DMS153 (cell line): Measurements from ENCODE around the gene DCTD.

Experiments
- DNase-seq: peaks from one replicate; lab custom pipeline; 2025; lab: John Stamatoyannopoulos, UW

Gene DCTD

DNA sequence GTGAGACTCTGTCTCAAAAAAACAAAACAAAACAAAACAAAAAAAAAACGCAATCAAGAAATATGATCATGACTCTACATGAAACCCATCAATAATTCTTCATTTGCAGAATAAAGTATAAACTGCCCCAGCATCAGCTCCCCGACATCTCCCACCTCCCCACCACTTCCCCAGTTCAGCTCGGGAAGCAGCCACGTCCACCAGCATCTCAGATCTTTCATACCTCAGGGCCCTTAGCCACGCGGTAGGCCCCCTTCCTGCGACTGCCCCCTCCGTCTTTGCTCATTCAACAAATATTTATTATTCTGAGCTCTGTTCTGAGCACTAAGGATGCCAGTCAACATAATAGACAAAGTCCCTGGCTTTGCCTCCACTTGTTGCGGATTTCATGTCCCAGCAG lies 45.6 kb downstream of the DCTD start:
- no peak for DNase-seq

DNA sequence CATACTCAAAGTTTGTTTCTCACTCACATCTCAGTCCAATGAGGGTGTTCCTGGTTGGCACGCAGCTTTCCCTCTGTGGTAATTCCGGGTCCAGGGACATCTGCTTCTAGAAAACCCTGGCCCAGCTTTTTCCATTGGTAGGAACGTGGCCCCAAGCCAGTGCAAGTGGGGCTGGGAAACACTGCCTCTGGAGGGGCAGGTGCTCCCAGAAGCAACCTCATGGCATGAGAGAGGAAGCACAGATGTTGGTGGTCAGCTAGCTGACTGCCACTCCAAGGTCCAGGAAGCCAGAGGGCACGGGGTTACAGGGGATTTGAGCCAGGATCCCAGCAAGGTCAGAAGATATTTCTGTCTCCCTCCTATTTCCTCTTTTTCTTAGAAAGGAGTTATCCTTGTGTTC lies 47.5 kb downstream of the DCTD start:
- DNase-seq = no peak

- no peak for DNase-seq
Measured at GRCh38 chr4:182866746-182867145, 50.4 kb downstream of the DCTD start.

- no peak for DNase-seq
Measured at GRCh38 chr4:182863501-182863900, 53.7 kb downstream of the DCTD start.

- peak; percentile 70 for DNase-seq
Measured at GRCh38 chr4:182862921-182863320, 54.3 kb downstream of the DCTD start.

DNA sequence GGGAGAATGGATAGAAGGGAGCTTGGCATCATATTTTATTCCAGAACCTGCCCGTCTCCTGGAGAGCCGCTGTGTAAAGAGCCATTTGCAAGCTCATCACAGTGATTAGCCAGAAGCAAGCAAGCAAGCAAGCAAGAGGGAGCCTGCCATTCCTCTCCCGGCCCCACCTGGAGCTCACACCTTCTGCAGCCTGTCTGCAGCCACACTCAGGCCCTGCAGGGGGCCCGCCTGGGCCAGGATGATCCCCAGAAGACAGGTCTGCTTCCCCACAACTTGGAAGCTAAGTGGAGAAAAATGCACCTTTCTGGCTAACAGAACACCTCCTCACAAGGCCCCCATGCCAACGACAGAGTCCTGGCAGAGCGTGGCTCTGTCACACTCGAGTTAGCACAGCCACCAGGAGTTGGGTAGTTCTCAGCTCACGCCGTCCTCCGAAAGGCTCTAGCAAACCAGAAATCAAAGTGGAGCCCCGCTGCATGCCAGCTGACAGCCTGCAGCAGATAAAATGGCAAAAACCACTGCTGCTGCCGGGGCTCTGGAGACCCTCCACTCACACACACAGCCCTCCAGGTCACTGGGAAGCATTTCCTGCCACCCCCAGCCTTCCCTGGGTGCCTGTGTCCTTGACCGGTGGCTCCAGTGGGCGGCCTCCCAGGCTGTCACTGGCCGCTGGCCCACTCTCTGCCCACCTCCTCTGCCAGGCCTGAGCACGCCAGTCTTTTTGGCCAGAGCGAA lies 54.9 kb downstream of the DCTD start:
- DNase-seq = peak; percentile 49

DNA sequence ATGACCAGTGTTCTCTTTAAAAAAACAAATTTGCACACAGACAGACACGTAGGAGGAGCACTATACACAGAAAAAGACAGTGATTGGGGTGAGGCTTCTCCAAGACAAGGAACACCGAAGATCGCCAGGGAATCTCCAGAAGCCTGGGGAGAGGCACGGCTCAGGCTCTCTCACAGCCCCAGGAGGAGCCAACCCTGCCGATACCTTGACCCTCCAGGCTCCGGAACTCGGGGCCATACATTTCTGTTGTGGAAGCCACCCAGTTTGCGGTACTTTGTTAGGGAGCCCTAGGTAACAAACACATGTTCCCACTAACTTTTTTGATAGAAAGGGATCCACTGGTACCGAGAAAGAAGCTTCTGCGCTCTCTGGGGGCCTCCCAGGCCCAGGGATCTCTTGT lies 55.8 kb downstream of the DCTD start:
- no peak for DNase-seq

DNA sequence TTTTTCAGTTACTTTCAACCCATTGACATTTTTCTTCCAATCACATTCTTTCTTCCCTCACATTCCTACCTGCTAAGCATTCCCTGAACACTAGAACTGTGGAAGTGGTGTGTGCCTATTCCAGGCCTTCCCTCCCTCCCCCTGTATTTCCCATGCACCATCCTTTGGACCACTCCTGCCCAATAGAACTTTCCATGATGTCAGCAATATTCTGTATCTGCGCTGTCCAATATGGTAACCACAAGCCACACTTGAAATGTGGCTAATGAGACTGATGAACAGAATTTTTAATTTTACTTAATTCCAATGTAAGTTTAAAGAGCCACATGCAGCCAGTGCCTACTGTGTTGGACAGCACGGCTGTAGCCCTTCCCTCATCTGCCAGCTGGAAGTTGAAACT lies 57.5 kb downstream of the DCTD start:
- DNase-seq = no peak

- DNase-seq = no peak
Measured at GRCh38 chr4:182858711-182859110, 58.5 kb downstream of the DCTD start.

GRCh38 chr4:182856862-182857261 lies 60.3 kb downstream of the DCTD start:
- DNase-seq = no peak

DNA sequence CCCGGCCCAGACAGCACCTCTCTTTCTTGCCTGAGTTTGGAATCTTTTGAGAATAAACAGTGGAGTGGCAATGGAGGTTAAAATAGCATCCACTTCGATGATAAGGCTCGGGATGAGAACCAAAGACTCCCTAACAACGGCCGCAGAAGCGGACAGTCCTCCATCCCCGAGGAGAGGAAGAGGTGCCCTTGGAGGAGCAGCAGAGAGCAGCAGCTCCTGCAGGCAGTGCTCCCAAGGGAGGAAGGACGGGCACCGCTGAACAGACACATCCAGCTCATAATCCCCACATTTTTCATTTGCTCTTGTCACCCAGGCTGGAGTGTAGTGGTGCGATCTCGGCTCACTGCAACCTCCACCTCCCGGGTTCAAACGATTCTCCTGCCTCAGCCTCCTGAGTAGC lies 61.3 kb downstream of the DCTD start:
- DNase-seq = no peak

DNA sequence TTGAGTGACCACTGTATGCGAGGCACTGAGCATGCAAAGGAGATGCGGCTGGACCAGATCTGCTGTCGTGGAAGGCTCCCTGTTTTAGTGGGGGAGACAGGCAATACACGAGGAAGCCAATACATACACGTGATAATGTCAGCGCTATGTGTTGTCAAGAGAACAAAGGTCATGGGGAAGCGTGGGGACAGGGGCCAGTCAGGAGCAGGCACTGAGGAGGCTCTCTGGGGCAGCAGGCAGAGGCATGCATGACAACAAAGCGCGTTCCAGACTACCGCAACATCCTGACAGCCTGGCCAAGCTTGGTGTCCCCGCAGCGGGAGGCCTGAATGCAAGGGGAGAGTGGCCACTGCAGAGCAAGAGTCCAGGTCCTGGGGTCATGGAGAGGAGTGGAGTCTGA lies 61.9 kb downstream of the DCTD start:
- DNase-seq = no peak

DNA sequence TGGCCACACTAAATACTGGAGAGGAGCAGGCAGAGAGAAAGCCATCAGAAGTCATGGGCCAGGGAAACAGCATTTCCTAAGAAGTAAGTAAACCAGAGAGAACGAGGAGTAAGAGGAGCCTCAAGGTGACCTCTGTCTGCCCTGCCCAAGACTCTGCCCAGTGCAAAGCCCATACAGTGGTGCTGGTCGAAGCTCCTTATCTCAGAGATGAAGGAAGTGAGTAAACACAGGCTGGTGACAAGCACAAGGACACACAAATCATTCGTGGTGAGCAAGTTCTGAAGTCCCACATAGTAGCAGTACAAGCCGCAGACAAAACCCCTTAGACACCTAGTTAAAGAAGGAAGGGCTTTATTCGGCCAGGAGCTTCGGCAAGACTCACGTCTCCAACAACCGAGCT lies 62.7 kb downstream of the DCTD start:
- no peak for DNase-seq

- DNase-seq = no peak
Measured at GRCh38 chr4:182853731-182854330, 63.4 kb downstream of the DCTD start.

DNA sequence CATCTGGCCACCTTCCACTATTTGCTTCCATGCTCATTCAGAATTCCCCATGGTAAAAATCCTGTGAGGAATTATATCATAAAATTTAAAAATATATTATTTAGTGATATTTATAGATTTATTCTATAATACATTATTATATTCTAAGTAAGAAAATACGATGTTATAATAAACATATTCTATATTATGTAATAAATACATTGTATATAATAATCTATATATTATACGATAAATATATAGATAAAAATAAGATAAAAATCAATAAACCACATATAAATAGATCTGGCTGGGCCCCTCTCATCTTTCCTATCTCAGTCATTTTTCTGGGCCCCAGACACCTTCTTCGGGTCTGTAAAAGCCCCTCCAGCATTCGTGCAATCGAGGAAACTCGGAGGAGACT lies 68.5 kb downstream of the DCTD start:
- no peak for DNase-seq

GRCh38 chr4:182847576-182848450 lies 69.4 kb downstream of the DCTD start:
- DNase-seq = no peak

DNA sequence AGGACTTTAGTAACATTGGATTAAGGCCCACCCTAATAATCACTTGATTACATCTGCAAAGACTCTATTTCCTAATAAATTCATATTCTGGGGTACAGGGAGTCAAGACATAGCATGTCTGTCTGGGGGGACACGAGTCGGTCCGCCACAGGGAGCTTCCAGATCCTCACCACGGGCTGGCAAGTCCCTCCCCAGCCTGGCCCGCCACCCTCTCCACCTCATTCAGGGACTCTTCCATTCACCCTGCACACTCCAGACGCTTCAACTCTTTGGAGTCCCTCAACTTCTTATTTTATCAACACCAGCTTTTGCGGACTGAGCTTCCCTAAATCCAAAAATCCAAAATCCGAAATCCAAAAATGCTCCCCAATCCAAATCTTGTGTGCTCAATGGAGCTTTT lies 71.2 kb downstream of the DCTD start:
- DNase-seq = no peak

DNA sequence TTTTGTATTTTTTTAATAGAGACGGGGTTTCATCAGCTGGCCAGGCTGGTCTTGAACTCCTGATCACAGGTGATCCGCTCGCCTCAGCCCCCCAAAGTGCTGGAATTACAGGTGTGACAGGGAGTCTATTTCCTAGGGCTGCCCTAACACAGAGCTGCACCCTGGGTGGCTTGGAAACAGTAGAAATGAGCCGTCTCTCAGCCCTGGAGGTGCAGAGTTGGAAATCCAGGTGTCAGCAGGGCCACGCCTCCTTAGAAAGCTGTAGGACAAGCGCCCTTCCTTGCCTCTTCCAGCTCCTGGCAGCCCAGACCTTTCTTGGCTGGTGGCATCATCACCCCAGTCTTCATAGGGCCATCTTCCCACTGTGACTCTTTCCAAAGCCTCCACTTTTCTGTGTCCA lies 71.6 kb downstream of the DCTD start:
- no peak for DNase-seq

- DNase-seq = peak; percentile 11
Measured at GRCh38 chr4:182843808-182844325, 73.3 kb downstream of the DCTD start.

GRCh38 chr4:182842759-182843390 lies 74.3 kb downstream of the DCTD start:
- no peak for DNase-seq

- no peak for DNase-seq
Measured at GRCh38 chr4:182842104-182842600, 75.0 kb downstream of the DCTD start.

DNA sequence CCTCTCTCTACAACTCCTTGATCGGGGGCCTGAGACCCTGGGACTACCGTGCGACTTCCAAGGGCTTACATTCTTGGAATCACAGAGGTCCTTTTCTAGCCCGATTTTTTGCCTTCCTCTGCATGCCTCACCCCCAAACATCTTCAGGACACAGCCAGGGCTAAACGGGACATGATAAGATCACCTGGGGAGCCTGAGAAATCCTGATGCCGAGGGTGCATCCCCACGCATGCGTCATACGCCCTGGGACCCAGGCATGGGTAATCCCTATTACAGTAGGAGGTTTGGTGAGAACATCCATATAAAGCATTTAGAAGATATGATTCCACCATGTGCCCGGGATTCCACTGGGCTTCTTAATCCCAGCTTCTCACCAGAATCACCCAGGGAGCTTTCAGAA lies 77.1 kb downstream of the DCTD start:
- DNase-seq = no peak
